ENCODE data around the gene RAB39B. TPM values are rescaled to one million over a fixed set of nuclear protein-coding genes. Genes with fewer than 3 reads are reported as not detected.

Gene RAB39B
- total RNA-seq, 1 experiment from 2014 or later: 8.0 TPM

- TF ChIP-seq NR1H2 (CRISPR knock-in tag; IDR thresholded peaks at IDR 0.05): no peak
- no peak for TF ChIP-seq ZNF138 (CRISPR knock-in tag; conservative IDR thresholded peaks at IDR 0.05)
- TF ChIP-seq ZMAT4 (CRISPR knock-in tag; IDR thresholded peaks at IDR 0.05): no peak
- TF ChIP-seq TEAD4 (CRISPR knock-in tag; IDR thresholded peaks at IDR 0.05): no peak
- TF ChIP-seq ARID4B (CRISPR knock-in tag; IDR thresholded peaks at IDR 0.05; ENCODE audit: borderline replicate concordance): no peak
- TF ChIP-seq ATF1 (CRISPR knock-in tag; IDR thresholded peaks at IDR 0.05): no peak
- TF ChIP-seq SOX15 (CRISPR knock-in tag; IDR thresholded peaks at IDR 0.05): no peak
- TF ChIP-seq IRF2 (CRISPR knock-in tag; IDR thresholded peaks at IDR 0.05; ENCODE audit: borderline replicate concordance, low read depth): no peak
- no peak for TF ChIP-seq ZBTB43 (CRISPR knock-in tag; IDR thresholded peaks at IDR 0.05)
- no peak for TF ChIP-seq ZNF423 (CRISPR knock-in tag; IDR thresholded peaks at IDR 0.05)
- no peak for TF ChIP-seq ELF4 (CRISPR knock-in tag; IDR thresholded peaks at IDR 0.05; ENCODE audit: low read depth)
- TF ChIP-seq NFATC4 (CRISPR knock-in tag; IDR thresholded peaks at IDR 0.05): no peak
- TF ChIP-seq RORB (CRISPR knock-in tag; IDR thresholded peaks at IDR 0.05): no peak
- TF ChIP-seq FOXP4 (CRISPR knock-in tag; IDR thresholded peaks at IDR 0.05): no peak
- TF ChIP-seq GRHL2 (CRISPR knock-in tag; IDR thresholded peaks at IDR 0.05; ENCODE audit: insufficient replicate concordance, severe bottlenecking): no peak
- no peak for TF ChIP-seq FOXK1 (CRISPR knock-in tag; IDR thresholded peaks at IDR 0.05)
- no peak for TF ChIP-seq ZNF416 (CRISPR knock-in tag; IDR thresholded peaks at IDR 0.05)
- no peak for TF ChIP-seq TP53 (CRISPR knock-in tag; IDR thresholded peaks at IDR 0.05)
- DNase-seq (ENCODE audit: low spot score) (no peak), ATAC-seq (no peak)
- no peaks in the 10 kb centered on the region; the same call in 1 of the 2 replicates for H3K27me3 Mint-ChIP-seq (ENCODE audit: low read depth)
- ChIA-PET POLR2A (no interaction called here), CTCF (no interaction called here)
- H3K4me1 Mint-ChIP-seq: peaks cover 12% of the 10 kb centered on the region
- H3K4me3 Mint-ChIP-seq: no peak overlapping the region
- H3K9me3 Mint-ChIP-seq: peaks cover 11% of the 10 kb centered on the region
- no peak overlapping the region for H3K27ac Mint-ChIP-seq
- peaks cover 49% of the 10 kb centered on the region for H3K36me3 Mint-ChIP-seq
These were observed 42.9 kb downstream of the RAB39B start for GRCh38 chrX:155221351-155221750.

GRCh38 chrX:155218777-155219176 lies 45.5 kb downstream of the RAB39B start:
- Mint-ChIP-seq H3K27me3 (ENCODE audit: low read depth) (peaks cover 9% of the 10 kb centered on the region), H3K9me3 (peaks cover 11% of the 10 kb centered on the region; the same call in 1 of the 2 replicates), H3K4me1 (peaks cover 14% of the 10 kb centered on the region), H3K4me3 (no peak overlapping the region), H3K27ac (no peak overlapping the region), H3K36me3 (peaks cover 28% of the 10 kb centered on the region)
- DNase-seq (ENCODE audit: low spot score): no peak
- CTCF ChIA-PET: no interaction called here
- POLR2A ChIA-PET: no interaction called here
- ATAC-seq: no peak
- TF ChIP-seq SP1 (CRISPR knock-in tag; conservative IDR thresholded peaks at IDR 0.05) (no peak), ETV6 (CRISPR knock-in tag; IDR thresholded peaks at IDR 0.05) (no peak), KAT7 (CRISPR knock-in tag; IDR thresholded peaks at IDR 0.05; ENCODE audit: borderline replicate concordance) (no peak), PRRX2 (CRISPR knock-in tag; IDR thresholded peaks at IDR 0.05) (no peak), FOXP4 (CRISPR knock-in tag; IDR thresholded peaks at IDR 0.05) (no peak), ZNF425 (CRISPR knock-in tag; conservative IDR thresholded peaks at IDR 0.05) (no peak), SMAD3 (CRISPR knock-in tag; IDR thresholded peaks at IDR 0.05; ENCODE audit: borderline replicate concordance) (no peak)

All from WTC11 (cell line).